Type B pancreatic cell (in vitro differentiated cells): ENCODE measurements around the gene DOCK3. TPM values are rescaled to one million over a fixed set of nuclear protein-coding genes. Genes with fewer than 3 reads are reported as not detected.

Experiments used
- DNase-seq: peaks from one replicate; pipeline ENCODE4 v3.0.0; 2021; ENCODE audit warnings: mixed read lengths; ENCODE audit not compliant: unreplicated experiment; ENCODE audit errors: extremely low spot score
- H3K27ac Mint-ChIP-seq: 2 replicates; pipeline ENCODE4 v1.8.0; 2021; ENCODE audit warnings: mild to moderate bottlenecking, mixed read lengths
- H3K27me3 Mint-ChIP-seq: 2 replicates; pipeline ENCODE4 v1.8.0; 2021; ENCODE audit warnings: mixed read lengths
- H3K36me3 Mint-ChIP-seq: 2 replicates; pipeline ENCODE4 v1.8.0; 2021; ENCODE audit warnings: mixed read lengths
- H3K4me1 Mint-ChIP-seq: one replicate; pipeline ENCODE4 v1.8.0; 2021; ENCODE audit warnings: mixed read lengths; ENCODE audit not compliant: unreplicated experiment
- H3K4me3 Mint-ChIP-seq: 2 replicates; pipeline ENCODE4 v1.8.0; 2021; ENCODE audit warnings: mild to moderate bottlenecking, mixed read lengths
- H3K9me3 Mint-ChIP-seq: 2 replicates; pipeline ENCODE4 v1.8.0; 2021; ENCODE audit warnings: mixed read lengths
- total RNA-seq: library from RNA; stranded (reverse); gene quantifications from 2 replicates; pipeline ENCODE4 v1.2.1, GENCODE V29; 2021; ENCODE audit warnings: low replicate concordance
- TF ChIP-seq, protein P1 (sequence below): fragments of 200-600 bp; sonication (generic); conservative IDR thresholded peaks from 2 replicates; pipeline ENCODE4 v1.5.0; 2021; ENCODE audit warnings: antibody characterized with exemption, mild to moderate bottlenecking

Gene DOCK3
- total RNA-seq, 1 donor from 2014 or later = 5.9 TPM

GRCh38 chr3:51350751-51351150, 676.0 kb downstream of the DOCK3 start:
- Mint-ChIP-seq H3K27me3 (no peaks in the 10 kb centered on the region), H3K9me3 (no peaks in the 10 kb centered on the region), H3K27ac (no peak overlapping the region), H3K4me3 (no peak overlapping the region), H3K4me1 (peaks cover 2% of the 10 kb centered on the region), H3K36me3 (peaks cover 4% of the 10 kb centered on the region)
- TF ChIP-seq, protein P1, sequence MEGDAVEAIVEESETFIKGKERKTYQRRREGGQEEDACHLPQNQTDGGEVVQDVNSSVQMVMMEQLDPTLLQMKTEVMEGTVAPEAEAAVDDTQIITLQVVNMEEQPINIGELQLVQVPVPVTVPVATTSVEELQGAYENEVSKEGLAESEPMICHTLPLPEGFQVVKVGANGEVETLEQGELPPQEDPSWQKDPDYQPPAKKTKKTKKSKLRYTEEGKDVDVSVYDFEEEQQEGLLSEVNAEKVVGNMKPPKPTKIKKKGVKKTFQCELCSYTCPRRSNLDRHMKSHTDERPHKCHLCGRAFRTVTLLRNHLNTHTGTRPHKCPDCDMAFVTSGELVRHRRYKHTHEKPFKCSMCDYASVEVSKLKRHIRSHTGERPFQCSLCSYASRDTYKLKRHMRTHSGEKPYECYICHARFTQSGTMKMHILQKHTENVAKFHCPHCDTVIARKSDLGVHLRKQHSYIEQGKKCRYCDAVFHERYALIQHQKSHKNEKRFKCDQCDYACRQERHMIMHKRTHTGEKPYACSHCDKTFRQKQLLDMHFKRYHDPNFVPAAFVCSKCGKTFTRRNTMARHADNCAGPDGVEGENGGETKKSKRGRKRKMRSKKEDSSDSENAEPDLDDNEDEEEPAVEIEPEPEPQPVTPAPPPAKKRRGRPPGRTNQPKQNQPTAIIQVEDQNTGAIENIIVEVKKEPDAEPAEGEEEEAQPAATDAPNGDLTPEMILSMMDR = no peak
- no peak for DNase-seq

- Mint-ChIP-seq H3K4me3 (no peak overlapping the region), H3K36me3 (peaks cover 4% of the 10 kb centered on the region), H3K9me3 (no peaks in the 10 kb centered on the region), H3K4me1 (peaks cover 7% of the 10 kb centered on the region), H3K27ac (no peak overlapping the region), H3K27me3 (no peaks in the 10 kb centered on the region)
- DNase-seq = no peak
- TF ChIP-seq, protein P1 = no peak
Observed at GRCh38 chr3:51353131-51353530, 678.4 kb downstream of the DOCK3 start.

- no peak overlapping the region for H3K27ac Mint-ChIP-seq
- peaks cover 7% of the 10 kb centered on the region for H3K4me1 Mint-ChIP-seq
- H3K36me3 Mint-ChIP-seq = peaks cover 4% of the 10 kb centered on the region
- no peaks in the 10 kb centered on the region for H3K27me3 Mint-ChIP-seq
- TF ChIP-seq, protein P1 = no peak
- no peak for DNase-seq
- no peaks in the 10 kb centered on the region for H3K9me3 Mint-ChIP-seq
- H3K4me3 Mint-ChIP-seq = no peak overlapping the region
Observed at GRCh38 chr3:51353691-51354090, 679.0 kb downstream of the DOCK3 start.

DNA sequence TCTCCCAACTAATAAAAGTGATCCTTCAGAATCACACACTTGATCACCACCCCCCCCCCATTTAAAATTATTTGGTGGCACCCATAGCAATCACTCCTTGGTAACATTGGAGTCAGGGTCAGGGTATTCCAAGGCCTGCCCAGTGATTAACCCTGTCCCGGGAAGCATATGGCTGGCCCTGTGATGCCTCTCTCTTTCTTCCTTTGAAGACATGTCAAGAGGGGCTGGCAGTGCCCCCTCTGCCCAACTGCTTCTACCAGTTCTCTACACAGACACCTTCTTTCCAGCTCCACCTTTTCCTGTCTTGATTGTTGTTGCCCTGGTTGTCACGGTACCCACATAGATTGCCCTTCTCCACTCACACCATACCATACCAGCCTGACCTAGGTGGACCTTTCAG, 679.4 kb downstream of the DOCK3 start:
- DNase-seq = no peak
- H3K4me3 Mint-ChIP-seq = no peak overlapping the region
- TF ChIP-seq, protein P1 = no peak
- H3K4me1 Mint-ChIP-seq = peaks cover 7% of the 10 kb centered on the region
- H3K36me3 Mint-ChIP-seq = peaks cover 4% of the 10 kb centered on the region
- H3K9me3 Mint-ChIP-seq = no peaks in the 10 kb centered on the region
- H3K27ac Mint-ChIP-seq = no peak overlapping the region
- H3K27me3 Mint-ChIP-seq = no peaks in the 10 kb centered on the region

GRCh38 chr3:51354731-51355615, 680.2 kb downstream of the DOCK3 start:
- TF ChIP-seq, protein P1 = no peak
- no peak overlapping the region for H3K27ac Mint-ChIP-seq
- H3K36me3 Mint-ChIP-seq = no peaks in the 10 kb centered on the region
- no peak overlapping the region for H3K4me3 Mint-ChIP-seq
- no peaks in the 10 kb centered on the region for H3K9me3 Mint-ChIP-seq
- H3K4me1 Mint-ChIP-seq = peaks cover 7% of the 10 kb centered on the region
- H3K27me3 Mint-ChIP-seq = no peaks in the 10 kb centered on the region
- DNase-seq = no peak
